ENCODE data around the gene ST6GAL1. TPM values are rescaled to one million over a fixed set of nuclear protein-coding genes. Genes with fewer than 3 reads are reported as not detected.
"Not testable (repeated sequence)": the region's sequence is repeated elsewhere in the genome, so short reads cannot be mapped to it uniquely, and the experiment has no call there.

ST6GAL1 gene
- total RNA-seq, 1 experiment from 2014 or later, result 15.6 TPM

GRCh38 chr3:186969607-186970006 is 39.3 kb downstream of the ST6GAL1 start:
- Histone ChIP-seq H3K4me2 (ENCODE audit: low read length) (no peak overlapping the region), H3K9me2 (ENCODE audit: insufficient read depth) (no peaks in the 10 kb centered on the region), H3K4me1 (ENCODE audit: control insufficient read depth in 1 of 2, insufficient read depth in 2 of 2, low read length in 2 of 2) (no peaks in the 10 kb centered on the region), H3K27me3 (ENCODE audit: insufficient read depth, low read length) (no peaks in the 10 kb centered on the region), H3K27ac (ENCODE audit: low read depth, low read length) (no peak overlapping the region), H3K36me3 (ENCODE audit: control insufficient read depth in 1 of 2, insufficient read depth in 2 of 2, low read length in 2 of 2) (no peaks in the 10 kb centered on the region), H3K9me3 (ENCODE audit: control insufficient read depth in 1 of 2, insufficient read depth in 1 of 2, low read depth in 1 of 2, low read length in 2 of 2) (no peaks in the 10 kb centered on the region), H3K9ac (ENCODE audit: low read length) (no peak overlapping the region), H3K79me2 (ENCODE audit: insufficient read depth, low read length) (no peaks in the 10 kb centered on the region), H2AFZ (ENCODE audit: low read depth, low read length, poor library complexity, severe bottlenecking) (no peak overlapping the region), H3K4me3 (replicated peaks in 1 of 2; ENCODE audit: low read depth in 1 of 2, low read length in 2 of 2) (no peak overlapping the region), H4K20me1 (ENCODE audit: insufficient read depth) (no peaks in the 10 kb centered on the region)
- ChIA-PET CTCF (no interaction called here), POLR2A (no interaction called here), RAD21 (ENCODE audit: low non-redundant PET in 1 of 2, low total read pairs in 2 of 2, uncharacterized antibody in 2 of 2, unreplicated experiment in 2 of 2) (no interaction called here)
- TF ChIP-seq FOSL1 (IDR thresholded peaks at IDR 0.05; ENCODE audit: low read depth) (no peak), SIN3A (IDR thresholded peaks at IDR 0.05; ENCODE audit: low read depth) (no peak), SRF (IDR thresholded peaks at IDR 0.05; ENCODE audit: low read depth) (no peak), CBX3 (IDR thresholded peaks at IDR 0.05; ENCODE audit: low read depth) (no peak), RAD21 (IDR thresholded peaks at IDR 0.05; ENCODE audit: low read depth) (no peak), SP1 (IDR thresholded peaks at IDR 0.05; ENCODE audit: low read depth) (no peak), ZNF274 (IDR thresholded peaks at IDR 0.05; ENCODE audit: low read depth, low read length) (no peak), YY1 (IDR thresholded peaks at IDR 0.05; ENCODE audit: extremely low read depth, insufficient replicate concordance, low read depth, low read length) (no peak), ELF1 (IDR thresholded peaks at IDR 0.05; ENCODE audit: borderline replicate concordance, low read depth) (no peak), JUND (IDR thresholded peaks at IDR 0.05) (no peak)
- TF ChIP-seq, protein P1, sequence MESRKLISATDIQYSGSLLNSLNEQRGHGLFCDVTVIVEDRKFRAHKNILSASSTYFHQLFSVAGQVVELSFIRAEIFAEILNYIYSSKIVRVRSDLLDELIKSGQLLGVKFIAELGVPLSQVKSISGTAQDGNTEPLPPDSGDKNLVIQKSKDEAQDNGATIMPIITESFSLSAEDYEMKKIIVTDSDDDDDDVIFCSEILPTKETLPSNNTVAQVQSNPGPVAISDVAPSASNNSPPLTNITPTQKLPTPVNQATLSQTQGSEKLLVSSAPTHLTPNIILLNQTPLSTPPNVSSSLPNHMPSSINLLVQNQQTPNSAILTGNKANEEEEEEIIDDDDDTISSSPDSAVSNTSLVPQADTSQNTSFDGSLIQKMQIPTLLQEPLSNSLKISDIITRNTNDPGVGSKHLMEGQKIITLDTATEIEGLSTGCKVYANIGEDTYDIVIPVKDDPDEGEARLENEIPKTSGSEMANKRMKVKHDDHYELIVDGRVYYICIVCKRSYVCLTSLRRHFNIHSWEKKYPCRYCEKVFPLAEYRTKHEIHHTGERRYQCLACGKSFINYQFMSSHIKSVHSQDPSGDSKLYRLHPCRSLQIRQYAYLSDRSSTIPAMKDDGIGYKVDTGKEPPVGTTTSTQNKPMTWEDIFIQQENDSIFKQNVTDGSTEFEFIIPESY (IDR thresholded peaks at IDR 0.05; ENCODE audit: extremely low read depth, insufficient replicate concordance, low read length), result no peak
- intact Hi-C loops (cut with micrococcal nuclease), result no loop called here
- no peak for ATAC-seq
- BruUV-seq (replicated peaks), result no TSS peak
- no peak for DNase-seq (ENCODE audit: low read depth, low spot score)

GRCh38 chr3:186971106-186971505 is 40.8 kb downstream of the ST6GAL1 start:
- H3K9ac ChIP-seq (ENCODE audit: low read length); H3K9me3 ChIP-seq (ENCODE audit: control insufficient read depth in 1 of 2, insufficient read depth in 1 of 2, low read depth in 1 of 2, low read length in 2 of 2); DNase-seq (ENCODE audit: low read depth, low spot score); H3K4me3 ChIP-seq (replicated peaks in 1 of 2; ENCODE audit: low read depth in 1 of 2, low read length in 2 of 2); RAD21 ChIA-PET (ENCODE audit: low non-redundant PET in 1 of 2, low total read pairs in 2 of 2, uncharacterized antibody in 2 of 2, unreplicated experiment in 2 of 2); POLR2A ChIA-PET; H3K36me3 ChIP-seq (ENCODE audit: control insufficient read depth in 1 of 2, insufficient read depth in 2 of 2, low read length in 2 of 2); H3K4me1 ChIP-seq (ENCODE audit: control insufficient read depth in 1 of 2, insufficient read depth in 2 of 2, low read length in 2 of 2); H3K27ac ChIP-seq (ENCODE audit: low read depth, low read length); H3K4me2 ChIP-seq (ENCODE audit: low read length); H4K20me1 ChIP-seq (ENCODE audit: insufficient read depth); intact Hi-C loops (cut with micrococcal nuclease); H3K27me3 ChIP-seq (ENCODE audit: insufficient read depth, low read length); H2AFZ ChIP-seq (ENCODE audit: low read depth, low read length, poor library complexity, severe bottlenecking); BruUV-seq (replicated peaks); H3K79me2 ChIP-seq (ENCODE audit: insufficient read depth, low read length); H3K9me2 ChIP-seq (ENCODE audit: insufficient read depth); ATAC-seq: not testable (repeated sequence)
- CTCF ChIA-PET, result interaction anchor here (1.5 kb wide), 1 partner anchor 122 kb away, joined by 3 read pairs; no protein-coding TSS in a partner anchor

Measured in HCT116 (cell line).